ENCODE data around the gene UACA.

GRCh38 chr15:70698836-70699390 lies 64.4 kb downstream of the UACA start:
- no peak for TF ChIP-seq POLR2A (IDR thresholded peaks at IDR 0.05)
- TF ChIP-seq, protein P1, sequence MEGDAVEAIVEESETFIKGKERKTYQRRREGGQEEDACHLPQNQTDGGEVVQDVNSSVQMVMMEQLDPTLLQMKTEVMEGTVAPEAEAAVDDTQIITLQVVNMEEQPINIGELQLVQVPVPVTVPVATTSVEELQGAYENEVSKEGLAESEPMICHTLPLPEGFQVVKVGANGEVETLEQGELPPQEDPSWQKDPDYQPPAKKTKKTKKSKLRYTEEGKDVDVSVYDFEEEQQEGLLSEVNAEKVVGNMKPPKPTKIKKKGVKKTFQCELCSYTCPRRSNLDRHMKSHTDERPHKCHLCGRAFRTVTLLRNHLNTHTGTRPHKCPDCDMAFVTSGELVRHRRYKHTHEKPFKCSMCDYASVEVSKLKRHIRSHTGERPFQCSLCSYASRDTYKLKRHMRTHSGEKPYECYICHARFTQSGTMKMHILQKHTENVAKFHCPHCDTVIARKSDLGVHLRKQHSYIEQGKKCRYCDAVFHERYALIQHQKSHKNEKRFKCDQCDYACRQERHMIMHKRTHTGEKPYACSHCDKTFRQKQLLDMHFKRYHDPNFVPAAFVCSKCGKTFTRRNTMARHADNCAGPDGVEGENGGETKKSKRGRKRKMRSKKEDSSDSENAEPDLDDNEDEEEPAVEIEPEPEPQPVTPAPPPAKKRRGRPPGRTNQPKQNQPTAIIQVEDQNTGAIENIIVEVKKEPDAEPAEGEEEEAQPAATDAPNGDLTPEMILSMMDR (IDR thresholded peaks at IDR 0.05) = no peak
- TF ChIP-seq POLR2AphosphoS5 (IDR thresholded peaks at IDR 0.05) = no peak
